CD4-positive, alpha-beta memory T cell (primary cell): Measurements from ENCODE around the gene CYP2E1. TPM values are rescaled to one million over a fixed set of nuclear protein-coding genes. Genes with fewer than 3 reads are reported as not detected.
"Not testable (repeated sequence)": the region's sequence is repeated elsewhere in the genome, so short reads cannot be mapped to it uniquely, and the experiment has no call there.

Source experiments
- CTCF ChIA-PET: fragments of 350-600 bp; sonication (Branson Sonifier 250); formaldehyde crosslinking; loops from one replicate; lab custom pipeline; 2021; ENCODE audit warnings: inconsistent platforms; ENCODE audit not compliant: partially characterized antibody; lab: Charles Lee
- POLR2A ChIA-PET: fragments of 350-600 bp; sonication (Branson Sonifier 250); formaldehyde crosslinking; loops from one replicate; lab custom pipeline; 2021; ENCODE audit not compliant: partially characterized antibody; lab: Charles Lee
- DNase-seq, 5 donors: peaks; one replicate each; pipeline versions ENCODE4 v3.0.0 to v3.0.0-alpha.2; 2020 to 2022; ENCODE audit warnings: mixed read lengths in 1 of 5
- H3K27ac ChIP-seq: one replicate; pipeline ENCODE4 v1.7.0; 2013; ENCODE audit warnings: low read depth, low read length
- H3K27me3 ChIP-seq: 2 replicates; pipeline ENCODE4 v1.7.0; 2013; ENCODE audit warnings: mild to moderate bottlenecking, low read length, moderate library complexity; ENCODE audit not compliant: insufficient read depth
- H3K36me3 ChIP-seq: 2 replicates; pipeline ENCODE4 v1.7.0; 2013; ENCODE audit warnings: mild to moderate bottlenecking, low read length, moderate library complexity; ENCODE audit not compliant: insufficient read depth
- H3K4me1 ChIP-seq: 2 replicates; pipeline ENCODE4 v1.7.0; 2013; ENCODE audit warnings: mild to moderate bottlenecking, low read length, moderate library complexity; ENCODE audit not compliant: insufficient read depth
- H3K4me3 ChIP-seq, 2 donors: one replicate each; pipeline ENCODE4 v1.7.0; 2013; ENCODE audit warnings: low read length in 2 of 2, mild to moderate bottlenecking in 1 of 2
- H3K9me3 ChIP-seq, 2 donors: one replicate each; pipeline ENCODE4 v1.7.0; 2013; ENCODE audit warnings: low read length in 2 of 2, control low read depth in 1 of 2; ENCODE audit not compliant: control insufficient read depth in 1 of 2
- H3K27ac Mint-ChIP-seq, 7 donors: one replicate each; pipeline ENCODE4 v1.8.0; 2020 to 2021; ENCODE audit warnings: mixed read lengths in 7 of 7, mild to moderate bottlenecking in 6 of 7, inconsistent platforms in 3 of 7, moderate library complexity in 3 of 7
- H3K27me3 Mint-ChIP-seq, 2 donors: one replicate each; pipeline ENCODE4 v1.8.0; 2020 to 2021; ENCODE audit warnings: mixed read lengths in 2 of 2
- H3K36me3 Mint-ChIP-seq, 2 donors: one replicate each; pipeline ENCODE4 v1.8.0; 2020 to 2021; ENCODE audit warnings: mixed read lengths in 2 of 2, inconsistent platforms in 1 of 2, mild to moderate bottlenecking in 1 of 2
- H3K4me1 Mint-ChIP-seq, 4 donors: one replicate each; pipeline ENCODE4 v1.8.0; 2020 to 2021; ENCODE audit warnings: mixed read lengths in 4 of 4, mild to moderate bottlenecking in 1 of 4
- H3K4me3 Mint-ChIP-seq, 8 donors: one replicate each; pipeline ENCODE4 v1.8.0; 2020 to 2021; ENCODE audit warnings: mixed read lengths in 8 of 8, mild to moderate bottlenecking in 7 of 8, moderate library complexity in 6 of 8, inconsistent platforms in 3 of 8
- H3K9me3 Mint-ChIP-seq, 8 donors: one replicate each; pipeline ENCODE4 v1.8.0; 2020 to 2021; ENCODE audit warnings: mixed read lengths in 8 of 8, mild to moderate bottlenecking in 5 of 8, inconsistent platforms in 3 of 8, moderate library complexity in 1 of 8
- intact Hi-C: fragments of 100-400 bp; cut with micrococcal nuclease; formaldehyde crosslinking; loops from one replicate; pipeline ENCODE4 v1.15.1; 2023
- polyA plus RNA-seq, 2 donors: library from polyadenylated mRNA; unstranded; fragments of 300-500 nt; fragmentation: Illumina TruSeq; gene quantifications; one replicate each; pipeline ENCODE4 v1.2.3, GENCODE V29; 2021
- total RNA-seq, 2 experiments: library from RNA; stranded (reverse); gene quantifications; one replicate each; pipeline ENCODE4 v1.2.3, GENCODE V29; 2021

CYP2E1 gene
- total and polyA plus RNA-seq, 4 experiments from 2014 or later: 0.30 to 2.8 (median 1.1) TPM

- CTCF ChIA-PET: no interaction called here
These were observed 37.7 kb downstream of the CYP2E1 start for GRCh38 chr10:133564816-133565215.

GRCh38 chr10:133565441-133566294 is 38.5 kb downstream of the CYP2E1 start, which contains the start of gene SYCE1:
SYCE1 (minus strand) TSS chr10:133565583; CDS start chr10:133565529, 54 bp downstream.
- no peaks in the 10 kb centered on the region for H3K9me3 ChIP-seq
- POLR2A ChIA-PET: no interaction called here
- no peak within 1 kb of the TSS for H3K27ac ChIP-seq
- H3K27me3 ChIP-seq: peaks cover 4% of the 10 kb centered on the region
- Mint-ChIP-seq H3K4me1 (no peaks in the 10 kb centered on the region), H3K27me3 (peaks cover 3 to 7% of the 10 kb centered on the region in 2 donors), H3K9me3 (peaks cover 0 to 10% (median 0%) of the 10 kb centered on the region in 8 donors), H3K27ac (peak within 1 kb of the TSS in 1 of 7 donors; percentile 6), H3K4me3 (peak within 1 kb of the TSS in 1 of 8 donors; percentile 42), H3K36me3 (no peaks in the 10 kb centered on the region)
- no peaks in the 10 kb centered on the region for H3K36me3 ChIP-seq
- intact Hi-C loops: no loop called here
- DNase-seq: peak in 2 of 5 donors; percentile 12 to 19
- CTCF ChIA-PET: no interaction called here
- H3K4me3 ChIP-seq: no peak within 1 kb of the TSS
- H3K4me1 ChIP-seq: no peaks in the 10 kb centered on the region

More at GRCh38 chr10:133564816-133565215, 37.7 kb downstream of the CYP2E1 start:
- H3K36me3 Mint-ChIP-seq: no peaks in the 10 kb centered on the region
- peaks cover 0 to 10% (median 0%) of the 10 kb centered on the region in 8 donors for H3K9me3 Mint-ChIP-seq
- peaks cover 3 to 7% of the 10 kb centered on the region in 2 donors for H3K27me3 Mint-ChIP-seq
- Histone ChIP-seq H3K27ac (no peak overlapping the region), H3K9me3 (no peaks in the 10 kb centered on the region), H3K4me3 (no peak overlapping the region), H3K36me3 (no peaks in the 10 kb centered on the region), H3K4me1 (no peaks in the 10 kb centered on the region), H3K27me3 (peaks cover 4% of the 10 kb centered on the region)
- no peaks in the 10 kb centered on the region for H3K4me1 Mint-ChIP-seq
- peak overlapping the region in 1 of 7 donors; percentile 6 for H3K27ac Mint-ChIP-seq
- POLR2A ChIA-PET: no interaction called here
- no peak for DNase-seq
- no peak overlapping the region for H3K4me3 Mint-ChIP-seq
- intact Hi-C loops: no loop called here

GRCh38 chr10:133567119-133567518 is 40.0 kb downstream of the CYP2E1 start:
- H3K27me3 Mint-ChIP-seq: peaks cover 5 to 7% of the 10 kb centered on the region in 2 donors
- Histone ChIP-seq H3K9me3 (no peaks in the 10 kb centered on the region), H3K27me3 (peaks cover 4% of the 10 kb centered on the region), H3K4me3 (no peak overlapping the region), H3K36me3 (no peaks in the 10 kb centered on the region), H3K4me1 (no peaks in the 10 kb centered on the region), H3K27ac (no peak overlapping the region)
- CTCF ChIA-PET: no interaction called here
- H3K9me3 Mint-ChIP-seq: peaks cover 0 to 13% (median 0%) of the 10 kb centered on the region in 8 donors
- H3K4me1 Mint-ChIP-seq: no peaks in the 10 kb centered on the region
- intact Hi-C loops: no loop called here
- DNase-seq: no peak
- POLR2A ChIA-PET: no interaction called here
- H3K27ac Mint-ChIP-seq: no peak overlapping the region
- no peaks in the 10 kb centered on the region for H3K36me3 Mint-ChIP-seq
- no peak overlapping the region for H3K4me3 Mint-ChIP-seq

GRCh38 chr10:133567609-133568286 is 40.6 kb downstream of the CYP2E1 start:
- DNase-seq: no peak
- Histone ChIP-seq H3K4me3 (no peak overlapping the region), H3K27ac (no peak overlapping the region), H3K36me3 (no peaks in the 10 kb centered on the region), H3K27me3 (peaks cover 4% of the 10 kb centered on the region), H3K4me1 (no peaks in the 10 kb centered on the region), H3K9me3 (no peaks in the 10 kb centered on the region)
- ChIA-PET POLR2A (no interaction called here), CTCF (no interaction called here)
- peaks cover 0 to 14% (median under 1%) of the 10 kb centered on the region in 8 donors for H3K9me3 Mint-ChIP-seq
- intact Hi-C loops: no loop called here
- no peaks in the 10 kb centered on the region for H3K36me3 Mint-ChIP-seq
- H3K27me3 Mint-ChIP-seq: peaks cover 5 to 7% of the 10 kb centered on the region in 2 donors
- no peaks in the 10 kb centered on the region for H3K4me1 Mint-ChIP-seq
- no peak overlapping the region for H3K27ac Mint-ChIP-seq
- H3K4me3 Mint-ChIP-seq: no peak overlapping the region

- H3K4me1 Mint-ChIP-seq: no peaks in the 10 kb centered on the region
- H3K27me3 Mint-ChIP-seq: peaks cover 5 to 7% of the 10 kb centered on the region in 2 donors
- H3K36me3 Mint-ChIP-seq: no peaks in the 10 kb centered on the region
- peaks cover 0 to 19% (median 6%) of the 10 kb centered on the region in 8 donors for H3K9me3 Mint-ChIP-seq
- no peaks in the 10 kb centered on the region for H3K9me3 ChIP-seq
- H3K4me3 Mint-ChIP-seq: no peak overlapping the region
- DNase-seq: no peak
- H3K4me1 ChIP-seq: no peaks in the 10 kb centered on the region
- H3K36me3 ChIP-seq: no peaks in the 10 kb centered on the region
- intact Hi-C loops: no loop called here
- no peak overlapping the region for H3K27ac ChIP-seq
- no peak overlapping the region for H3K27ac Mint-ChIP-seq
- ChIA-PET POLR2A (no interaction called here), CTCF (no interaction called here)
- H3K4me3 ChIP-seq: no peak overlapping the region
- H3K27me3 ChIP-seq: peaks cover 4% of the 10 kb centered on the region
These were observed 41.1 kb downstream of the CYP2E1 start for GRCh38 chr10:133568287-133568614.

- H3K27me3 ChIP-seq, H3K36me3 ChIP-seq, CTCF ChIA-PET, H3K36me3 Mint-ChIP-seq, POLR2A ChIA-PET, H3K4me1 ChIP-seq, H3K4me3 Mint-ChIP-seq, DNase-seq, H3K9me3 ChIP-seq, H3K4me1 Mint-ChIP-seq, H3K27me3 Mint-ChIP-seq, H3K4me3 ChIP-seq, H3K27ac Mint-ChIP-seq, intact Hi-C loops, H3K27ac ChIP-seq: not testable (repeated sequence)
- peaks cover 0 to 24% (median 12%) of the 10 kb centered on the region in 8 donors for H3K9me3 Mint-ChIP-seq
These were observed 41.8 kb downstream of the CYP2E1 start for GRCh38 chr10:133568831-133569527.

- H3K27me3 ChIP-seq, H3K9me3 ChIP-seq, CTCF ChIA-PET, intact Hi-C loops, H3K36me3 ChIP-seq, H3K4me1 ChIP-seq, H3K27me3 Mint-ChIP-seq, H3K36me3 Mint-ChIP-seq, POLR2A ChIA-PET, H3K4me1 Mint-ChIP-seq, H3K27ac ChIP-seq, H3K4me3 Mint-ChIP-seq, H3K4me3 ChIP-seq, H3K27ac Mint-ChIP-seq: not testable (repeated sequence)
- DNase-seq: peak in 1 of 5 donors; percentile 4
- peaks cover 0 to 26% (median 16%) of the 10 kb centered on the region in 8 donors for H3K9me3 Mint-ChIP-seq
These were observed 42.6 kb downstream of the CYP2E1 start for GRCh38 chr10:133569801-133570200.
